GM23338 (cell line): ENCODE measurements around the gene EXOC6B.

Source experiments
- CREB1 ChIP-seq: fragments of 250-450 bp; sonication (Bioruptor Pico); IDR thresholded peaks from 2 replicates; pipeline ENCODE4 v1.5.0; 2020; ENCODE audit warnings: low read depth, mild to moderate bottlenecking, moderate library complexity
- CTCF ChIP-seq, 2 experiments: fragments of 200-600 bp in 1 of 2; sonication (generic) in 1 of 2; conservative IDR thresholded peaks; 2 replicates each; pipeline versions ENCODE4 v1.5.1 to v1.6.1; 2016 to 2017; ENCODE audit warnings: antibody characterized with exemption in 2 of 2, low read depth in 2 of 2, mild to moderate bottlenecking in 2 of 2, moderate library complexity in 1 of 2
- EZH2 ChIP-seq: fragments of 200-600 bp; sonication (generic); IDR thresholded peaks from one replicate; pipeline ENCODE4 v1.8.0; 2017; ENCODE audit warnings: antibody characterized with exemption, mild to moderate bottlenecking, low read depth; ENCODE audit not compliant: unreplicated experiment
- JUNB ChIP-seq: IDR thresholded peaks from one replicate; pipeline ENCODE4 v1.6.1; 2016; ENCODE audit warnings: antibody characterized with exemption; ENCODE audit not compliant: unreplicated experiment
- POLR2AphosphoS5 ChIP-seq: IDR thresholded peaks from 2 replicates; pipeline ENCODE4 v1.6.1; 2016; ENCODE audit warnings: antibody characterized with exemption, low read depth
- REST ChIP-seq: IDR thresholded peaks from one replicate; pipeline ENCODE4 v1.6.1; 2018; ENCODE audit warnings: antibody characterized with exemption; ENCODE audit not compliant: unreplicated experiment
- STAT1 ChIP-seq: IDR thresholded peaks from one replicate; pipeline ENCODE4 v1.6.1; 2016; ENCODE audit warnings: antibody characterized with exemption; ENCODE audit not compliant: unreplicated experiment

DNA sequence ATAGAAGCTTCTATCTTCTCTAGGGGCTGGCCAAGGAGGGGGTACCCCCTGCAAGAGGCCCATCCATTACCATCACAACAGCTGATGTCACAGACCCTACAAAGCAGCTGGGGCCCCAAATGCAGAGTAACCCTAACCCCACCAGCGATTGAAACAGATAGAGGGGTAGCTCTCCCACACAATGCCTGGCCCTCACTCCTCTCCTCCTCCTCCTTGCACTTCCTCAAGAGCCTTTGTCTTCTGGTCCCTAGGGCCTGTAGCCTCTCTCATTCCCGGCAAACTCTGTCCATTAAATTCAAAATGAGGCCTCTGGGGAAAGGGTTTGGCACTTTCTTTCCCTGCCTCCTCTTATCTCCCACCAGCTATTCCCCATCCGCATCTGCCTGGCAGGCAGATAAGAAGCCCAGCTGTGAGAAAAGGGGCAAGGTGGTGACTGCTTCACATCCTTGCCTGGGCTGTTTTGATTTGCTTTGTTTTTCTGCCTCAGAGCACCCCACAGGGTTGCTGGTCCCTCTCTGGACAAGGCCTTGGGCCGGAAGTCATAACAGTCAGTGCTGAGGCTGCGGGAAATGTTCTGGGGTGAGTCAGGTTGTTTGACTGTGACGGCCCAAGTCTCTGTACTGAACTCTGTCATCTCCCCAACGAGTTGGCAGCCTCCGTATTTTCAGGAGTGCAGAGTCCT is 652.1 kb downstream of the EXOC6B start:
- no peak for TF ChIP-seq POLR2AphosphoS5
- TF ChIP-seq CTCF (conservative IDR thresholded peaks at IDR 0.05; ENCODE audit: low read depth in 2 of 2), result no peak
- TF ChIP-seq REST, result no peak
- no peak for TF ChIP-seq STAT1
- TF ChIP-seq EZH2, result no peak
- TF ChIP-seq JUNB, result no peak
- no peak for TF ChIP-seq CREB1 (CRISPR knock-in tag)
